Measurements from ENCODE around the gene AFDN.

The AFDN gene

GRCh38 chr6:167826896-167827582, at the start of gene AFDN:
Gene AFDN, plus strand, starts transcription at chr6:167826911. Its CDS starts 222 bp downstream, at chr6:167827133.
- DNase-seq (ENCODE audit: low spot score), result peak; percentile 13

- DNase-seq (ENCODE audit: low spot score), result no peak
Measured at GRCh38 chr6:167778497-167779128, 48.1 kb upstream of the AFDN start.

- no peak for DNase-seq (ENCODE audit: low spot score)
Measured at GRCh38 chr6:167779129-167779992, 47.4 kb upstream of the AFDN start.

- DNase-seq (ENCODE audit: low spot score), result no peak
Measured at GRCh38 chr6:167779993-167780655, 46.6 kb upstream of the AFDN start.

- peak; percentile 61 for DNase-seq (ENCODE audit: low spot score)
Measured at GRCh38 chr6:167781066-167781767, 45.5 kb upstream of the AFDN start.

GRCh38 chr6:167781868-167782267, 44.8 kb upstream of the AFDN start:
- no peak for DNase-seq (ENCODE audit: low spot score)

GRCh38 chr6:167782698-167783517, 43.8 kb upstream of the AFDN start:
- no peak for DNase-seq (ENCODE audit: low spot score)

GRCh38 chr6:167786853-167787675, 39.6 kb upstream of the AFDN start:
- no peak for DNase-seq (ENCODE audit: low spot score)

- no peak for DNase-seq (ENCODE audit: low spot score)
Measured at GRCh38 chr6:167787896-167788562, 38.7 kb upstream of the AFDN start.

- DNase-seq (ENCODE audit: low spot score), result no peak
Measured at GRCh38 chr6:167788563-167788903, 38.2 kb upstream of the AFDN start.

- DNase-seq (ENCODE audit: low spot score), result no peak
Measured at GRCh38 chr6:167789358-167789757, 37.4 kb upstream of the AFDN start.

GRCh38 chr6:167791091-167791779, 35.5 kb upstream of the AFDN start:
- no peak for DNase-seq (ENCODE audit: low spot score)

GRCh38 chr6:167791780-167792478, 34.8 kb upstream of the AFDN start:
- no peak for DNase-seq (ENCODE audit: low spot score)

GRCh38 chr6:167793421-167793820, 33.3 kb upstream of the AFDN start:
- DNase-seq (ENCODE audit: low spot score), result peak; percentile 1

GRCh38 chr6:167794161-167795157, 32.3 kb upstream of the AFDN start:
- no peak for DNase-seq (ENCODE audit: low spot score)

GRCh38 chr6:167795321-167795811, 31.3 kb upstream of the AFDN start:
- DNase-seq (ENCODE audit: low spot score), result no peak

GRCh38 chr6:167795874-167796191, 30.9 kb upstream of the AFDN start:
- no peak for DNase-seq (ENCODE audit: low spot score)
